Mesothelial cell of epicardium (in vitro differentiated cells): ENCODE data around the gene KRTAP12-4. TPM values are rescaled to one million over a fixed set of nuclear protein-coding genes. Genes with fewer than 3 reads are reported as not detected.
A peak's percentile ranks its signal among the peaks of the same experiment; 100 is the strongest.

Experiments used
- DNase-seq, 2 experiments: peaks; one replicate each; pipeline ENCODE4 v3.0.0; 2021; ENCODE audit warnings: low spot score in 2 of 2; ENCODE audit not compliant: unreplicated experiment in 2 of 2
- H3K27ac Mint-ChIP-seq: 2 replicates; pipeline ENCODE4 v1.8.0; 2021; ENCODE audit warnings: mixed read lengths
- H3K27me3 Mint-ChIP-seq: 2 replicates; pipeline ENCODE4 v1.8.0; 2021; ENCODE audit warnings: low read depth, mixed read lengths
- H3K36me3 Mint-ChIP-seq: 2 replicates; pipeline ENCODE4 v1.8.0; 2021; ENCODE audit warnings: mixed read lengths
- H3K4me1 Mint-ChIP-seq: 2 replicates; pipeline ENCODE4 v1.8.0; 2021; ENCODE audit warnings: mixed read lengths
- H3K4me3 Mint-ChIP-seq: 2 replicates; pipeline ENCODE4 v1.8.0; 2021; ENCODE audit warnings: mild to moderate bottlenecking, moderate library complexity, mixed read lengths
- H3K9me3 Mint-ChIP-seq: 2 replicates; pipeline ENCODE4 v1.8.0; 2021; ENCODE audit warnings: mixed read lengths
- total RNA-seq: library from RNA; stranded (reverse); gene quantifications from 3 replicates; pipeline ENCODE4 v1.2.1, GENCODE V29; 2021
- TF ChIP-seq, protein P1 (sequence below): fragments of 200-600 bp; sonication (generic); IDR thresholded peaks from one replicate; pipeline ENCODE4 v1.5.0; 2021; ENCODE audit warnings: antibody characterized with exemption; ENCODE audit not compliant: unreplicated experiment

KRTAP12-4 gene
- total RNA-seq, 1 donor from 2014 or later = not detected

DNA sequence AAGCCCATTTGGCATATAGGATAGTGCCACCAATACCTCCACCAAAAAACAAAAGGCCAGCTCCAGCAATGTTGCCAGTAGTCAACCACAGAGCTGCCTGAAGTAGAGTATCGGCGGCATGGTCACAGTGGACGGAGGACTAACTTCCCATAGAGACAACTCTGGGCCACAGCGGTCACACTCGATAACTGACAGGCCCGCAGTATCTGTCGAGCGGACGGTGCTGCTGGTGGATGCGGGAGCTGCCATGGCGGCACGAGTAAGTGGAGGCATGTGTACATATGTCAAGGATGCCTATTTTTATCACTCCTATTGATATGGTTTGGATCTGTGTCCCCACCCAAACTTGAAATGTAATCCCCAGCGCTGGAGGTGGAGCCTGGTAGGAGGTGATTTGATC lies 23.4 kb upstream of the KRTAP12-4 start:
- no peak for DNase-seq
- peaks cover 65% of the 10 kb centered on the region for H3K27me3 Mint-ChIP-seq
- H3K27ac Mint-ChIP-seq = no peak overlapping the region
- H3K4me1 Mint-ChIP-seq = no peaks in the 10 kb centered on the region
- peaks cover 13% of the 10 kb centered on the region for H3K9me3 Mint-ChIP-seq
- H3K36me3 Mint-ChIP-seq = no peaks in the 10 kb centered on the region
- no peak overlapping the region for H3K4me3 Mint-ChIP-seq
- TF ChIP-seq, protein P1, sequence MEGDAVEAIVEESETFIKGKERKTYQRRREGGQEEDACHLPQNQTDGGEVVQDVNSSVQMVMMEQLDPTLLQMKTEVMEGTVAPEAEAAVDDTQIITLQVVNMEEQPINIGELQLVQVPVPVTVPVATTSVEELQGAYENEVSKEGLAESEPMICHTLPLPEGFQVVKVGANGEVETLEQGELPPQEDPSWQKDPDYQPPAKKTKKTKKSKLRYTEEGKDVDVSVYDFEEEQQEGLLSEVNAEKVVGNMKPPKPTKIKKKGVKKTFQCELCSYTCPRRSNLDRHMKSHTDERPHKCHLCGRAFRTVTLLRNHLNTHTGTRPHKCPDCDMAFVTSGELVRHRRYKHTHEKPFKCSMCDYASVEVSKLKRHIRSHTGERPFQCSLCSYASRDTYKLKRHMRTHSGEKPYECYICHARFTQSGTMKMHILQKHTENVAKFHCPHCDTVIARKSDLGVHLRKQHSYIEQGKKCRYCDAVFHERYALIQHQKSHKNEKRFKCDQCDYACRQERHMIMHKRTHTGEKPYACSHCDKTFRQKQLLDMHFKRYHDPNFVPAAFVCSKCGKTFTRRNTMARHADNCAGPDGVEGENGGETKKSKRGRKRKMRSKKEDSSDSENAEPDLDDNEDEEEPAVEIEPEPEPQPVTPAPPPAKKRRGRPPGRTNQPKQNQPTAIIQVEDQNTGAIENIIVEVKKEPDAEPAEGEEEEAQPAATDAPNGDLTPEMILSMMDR = no peak

- no peak for DNase-seq
- peaks cover 25% of the 10 kb centered on the region for H3K27me3 Mint-ChIP-seq
- no peaks in the 10 kb centered on the region for H3K36me3 Mint-ChIP-seq
- H3K4me1 Mint-ChIP-seq = peaks cover 3% of the 10 kb centered on the region
- peaks cover 49% of the 10 kb centered on the region for H3K9me3 Mint-ChIP-seq
- H3K27ac Mint-ChIP-seq = no peak overlapping the region
- no peak overlapping the region for H3K4me3 Mint-ChIP-seq
- TF ChIP-seq, protein P1 = no peak
Observed at GRCh38 chr21:44671911-44672310, 17.5 kb upstream of the KRTAP12-4 start.

- peaks cover 49% of the 10 kb centered on the region for H3K9me3 Mint-ChIP-seq
Observed at GRCh38 chr21:44670642-44671432, 16.4 kb upstream of the KRTAP12-4 start.

GRCh38 chr21:44667612-44668011 lies 13.2 kb upstream of the KRTAP12-4 start:
- Mint-ChIP-seq H3K36me3 (no peaks in the 10 kb centered on the region), H3K4me1 (peaks cover 4% of the 10 kb centered on the region), H3K27ac (no peak overlapping the region), H3K9me3 (peaks cover 49% of the 10 kb centered on the region), H3K4me3 (no peak overlapping the region), H3K27me3 (peaks cover 2% of the 10 kb centered on the region)
- TF ChIP-seq, protein P1 = no peak
- no peak for DNase-seq

More at GRCh38 chr21:44670642-44671432, 16.4 kb upstream of the KRTAP12-4 start:
- Mint-ChIP-seq H3K27ac (no peak overlapping the region), H3K4me1 (peaks cover 4% of the 10 kb centered on the region), H3K4me3 (no peak overlapping the region), H3K27me3 (peaks cover 16% of the 10 kb centered on the region), H3K36me3 (no peaks in the 10 kb centered on the region)
- DNase-seq = peak in 1 of 2 experiments; percentile 16
- TF ChIP-seq, protein P1 = no peak

DNA sequence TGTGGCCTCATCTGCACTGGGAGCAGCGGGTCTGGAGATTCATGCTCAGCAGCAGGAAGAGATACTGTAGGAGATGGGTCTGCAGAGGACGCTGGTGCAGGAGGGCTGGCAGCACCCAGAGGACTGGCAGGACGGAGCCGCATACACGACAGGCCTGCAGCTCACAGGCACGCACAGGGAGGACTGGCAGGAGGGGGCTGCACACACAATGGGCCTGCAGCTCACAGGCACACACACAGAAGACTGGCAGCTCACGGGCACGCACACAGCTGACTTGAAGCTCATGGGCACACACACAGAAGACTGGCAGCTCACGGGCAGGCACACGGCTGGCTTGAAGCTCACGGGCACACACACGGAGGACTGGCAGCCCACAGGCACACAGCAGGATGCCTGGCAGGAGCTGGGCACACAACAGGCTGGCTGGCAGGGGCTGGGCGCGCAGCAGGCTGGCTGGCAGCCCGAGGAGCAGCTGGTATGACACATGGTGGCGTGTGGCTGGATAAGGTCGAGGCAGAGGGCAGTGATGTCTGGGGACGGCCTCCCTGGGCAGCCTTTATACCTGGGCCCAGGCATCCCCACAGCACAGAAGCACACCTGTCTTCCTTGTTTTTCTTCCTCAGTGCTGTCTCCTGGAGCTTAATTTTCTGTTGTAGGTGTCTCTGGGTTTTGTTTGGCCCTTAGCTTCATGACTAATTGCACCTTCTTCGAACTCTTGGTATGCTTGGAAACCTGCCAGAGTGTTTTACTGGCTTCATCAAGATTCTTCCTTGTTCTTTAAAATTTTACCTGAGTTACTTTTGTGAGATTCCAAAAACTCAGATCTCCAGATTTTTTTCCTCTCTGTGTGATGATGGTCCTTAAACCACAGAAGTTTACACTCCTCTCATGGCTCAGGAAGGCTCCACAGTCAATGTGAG lies 12.2 kb upstream of the KRTAP12-4 start, which contains the start of gene KRTAP12-2:
Gene KRTAP12-2, minus strand, starts transcription at position 527 of the 920 bp plus-strand sequence. Its CDS starts 41 bp downstream, at position 486.
- Mint-ChIP-seq H3K4me3 (no peak within 1 kb of the TSS), H3K27ac (no peak within 1 kb of the TSS), H3K36me3 (no peaks in the 10 kb centered on the region), H3K4me1 (peaks cover 4% of the 10 kb centered on the region), H3K9me3 (peaks cover 49% of the 10 kb centered on the region), H3K27me3 (peaks cover 4% of the 10 kb centered on the region)
- peak in 1 of 2 experiments; percentile 13 for DNase-seq
- TF ChIP-seq, protein P1 = no peak
